Stimulated activated CD8-positive, alpha-beta memory T cell treated with anti-CD3 and anti-CD28 coated beads, Interleukin-4, amount 100 ng/mL, for 4 hours (primary cell): Measurements from ENCODE around the gene EPB41L2.

Source experiments
- DNase-seq, 2 donors: peaks; one replicate each; pipeline ENCODE4 v3.0.0-alpha.2; 2020; ENCODE audit warnings: low read depth in 2 of 2, low spot score in 1 of 2

Gene EPB41L2

DNA sequence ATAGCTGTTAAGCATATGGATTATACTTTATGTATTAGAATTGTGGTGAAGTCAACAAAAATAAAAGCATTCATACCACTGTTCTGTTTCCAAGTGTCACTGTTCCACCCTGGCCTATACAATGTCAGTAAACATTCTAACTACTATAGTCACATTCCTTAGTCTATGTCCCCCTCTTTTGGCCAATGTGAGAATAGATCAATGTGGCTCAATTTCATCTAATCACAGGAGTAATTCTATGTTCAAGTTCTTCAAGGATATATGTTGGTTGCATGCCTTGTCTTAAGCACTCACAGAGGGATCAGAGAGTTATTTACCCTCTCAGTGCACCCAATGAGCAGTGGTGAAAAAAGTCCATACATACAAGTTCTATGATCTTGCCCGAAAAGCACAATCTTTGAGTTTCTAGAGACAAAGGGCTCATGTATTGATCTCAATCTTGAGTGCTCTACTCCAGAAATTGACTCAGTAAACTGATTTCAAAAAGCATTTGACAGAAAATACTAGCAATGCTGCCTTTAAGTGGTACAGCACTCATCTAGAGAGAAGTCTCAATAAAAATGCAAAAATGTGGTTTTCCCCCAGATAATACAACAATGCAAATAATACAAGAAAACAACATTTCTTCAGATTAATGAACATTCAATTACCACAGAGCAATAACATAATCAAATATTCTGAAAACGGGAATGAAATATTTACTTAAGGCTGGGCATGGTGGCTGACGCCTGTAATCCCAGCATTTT lies 219.3 kb downstream of the EPB41L2 start:
- DNase-seq, result no peak

DNA sequence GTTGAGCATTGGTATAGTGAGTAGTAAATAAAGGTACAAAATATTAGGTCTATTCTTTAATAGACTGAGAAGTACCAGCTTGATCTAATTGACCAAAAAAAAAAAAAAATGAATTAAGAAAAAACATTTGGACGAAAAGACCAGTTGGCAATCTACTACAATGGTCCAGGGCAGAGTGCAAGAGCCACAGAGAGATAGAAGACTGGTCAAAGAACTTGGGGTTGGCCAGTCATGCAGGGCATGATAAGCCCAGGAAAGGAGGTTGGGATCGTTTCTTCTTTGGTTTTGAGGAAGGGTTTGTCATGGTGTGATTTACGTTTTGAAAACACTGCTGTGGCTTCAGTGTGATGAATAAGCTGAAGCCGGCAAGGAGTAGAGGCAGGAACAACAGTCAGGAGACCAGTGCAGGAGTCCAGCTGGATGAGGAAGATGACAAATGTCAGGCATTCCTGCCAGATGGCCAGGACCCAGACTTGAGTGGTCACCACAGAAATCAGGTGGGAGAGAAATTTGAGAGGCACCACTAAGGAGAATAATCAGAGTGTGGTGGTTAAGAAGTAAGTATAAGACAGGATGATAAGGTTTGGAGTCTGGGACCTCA lies 221.8 kb downstream of the EPB41L2 start:
- no peak for DNase-seq

GRCh38 chr6:130840050-130840449 lies 223.0 kb downstream of the EPB41L2 start:
- DNase-seq, result no peak

- DNase-seq, result no peak
These were observed 223.7 kb downstream of the EPB41L2 start for GRCh38 chr6:130839379-130839778.

- DNase-seq, result no peak
These were observed 224.1 kb downstream of the EPB41L2 start for GRCh38 chr6:130838951-130839350.

DNA sequence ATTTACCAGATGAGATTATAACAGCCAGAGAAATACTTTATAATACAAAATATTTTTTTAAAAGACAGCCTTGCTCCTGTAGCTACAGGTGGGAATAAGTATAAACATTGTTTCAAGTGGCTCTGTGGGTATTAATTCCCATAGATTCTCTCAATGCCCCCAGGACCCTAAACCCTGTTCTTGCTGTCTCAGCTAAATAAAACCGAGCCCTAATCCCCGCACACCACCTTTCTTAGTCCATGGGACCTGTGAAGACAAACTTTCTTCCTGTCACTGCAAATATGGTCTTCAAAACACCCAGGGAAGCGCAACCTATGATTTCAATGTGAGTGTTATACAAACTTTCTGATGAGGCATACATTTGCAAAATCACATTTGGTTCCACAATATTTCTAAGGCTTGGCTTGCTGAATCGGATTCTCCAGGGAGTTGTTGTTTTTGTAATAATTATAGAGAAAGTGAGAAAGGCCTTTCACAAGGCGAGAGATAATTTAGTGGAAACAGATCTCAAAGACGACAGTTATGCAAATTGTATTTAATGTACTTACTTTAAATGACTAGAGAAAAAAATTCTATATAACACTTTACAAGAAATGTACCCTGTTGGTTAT lies 224.7 kb downstream of the EPB41L2 start:
- DNase-seq, result no peak

- DNase-seq, result no peak
These were observed 226.0 kb downstream of the EPB41L2 start for GRCh38 chr6:130837067-130837466.

GRCh38 chr6:130836055-130836640 lies 226.9 kb downstream of the EPB41L2 start:
- DNase-seq, result no peak

DNA sequence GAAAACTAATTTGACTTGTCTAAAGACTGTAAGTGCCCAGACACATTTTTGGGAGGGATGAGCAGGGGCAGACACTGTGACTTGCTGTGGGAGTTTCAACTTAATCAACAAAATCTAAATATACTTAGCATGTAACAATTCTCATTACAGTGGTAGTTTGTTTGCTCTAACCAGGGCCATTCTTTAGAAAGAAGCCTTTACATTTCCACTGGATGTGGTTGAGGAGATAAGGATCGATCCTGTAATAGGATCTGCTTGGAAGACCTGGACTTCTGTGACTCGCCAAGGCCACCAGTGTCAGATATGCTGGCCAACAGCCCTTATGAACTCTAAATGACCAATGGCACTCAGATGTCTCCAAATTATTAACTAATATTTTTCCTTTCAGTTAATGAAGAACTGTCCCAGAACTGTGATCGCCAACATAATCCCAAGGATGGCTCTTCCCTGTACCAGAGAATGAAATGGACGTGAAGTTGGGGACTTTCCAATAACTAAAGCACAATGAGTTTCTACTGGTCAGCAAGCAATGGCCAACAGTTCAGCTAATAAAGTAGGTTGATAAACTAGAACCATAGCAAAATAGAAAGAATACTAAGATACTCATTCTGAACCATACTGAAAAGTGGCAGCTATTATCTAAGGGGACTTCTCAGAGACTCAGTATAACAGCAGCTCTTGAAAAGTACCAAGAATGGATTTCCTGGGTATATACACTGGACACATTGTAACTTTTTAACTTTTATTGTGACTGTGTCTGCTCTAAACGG lies 228.4 kb downstream of the EPB41L2 start:
- DNase-seq, result no peak

GRCh38 chr6:130833569-130833968 lies 229.5 kb downstream of the EPB41L2 start:
- no peak for DNase-seq

DNA sequence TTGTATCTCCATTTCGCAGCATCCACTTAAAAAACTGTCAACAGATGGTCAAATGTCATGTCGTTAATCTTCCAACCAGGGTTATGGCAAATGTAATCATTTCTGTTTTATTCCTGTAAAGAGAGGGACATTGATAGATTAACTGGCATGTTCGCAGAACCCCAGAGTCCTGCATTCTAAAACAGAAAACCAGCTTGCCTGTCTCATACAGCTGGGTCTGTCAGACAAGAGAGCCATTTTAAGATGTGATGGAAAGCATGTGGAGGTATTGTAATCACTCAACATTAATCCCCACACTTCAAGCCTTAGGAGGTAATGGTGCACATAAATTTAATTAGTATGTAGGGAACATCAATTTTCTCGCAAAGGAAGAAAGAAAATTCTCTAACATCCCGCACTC lies 231.4 kb downstream of the EPB41L2 start:
- DNase-seq, result no peak

DNA sequence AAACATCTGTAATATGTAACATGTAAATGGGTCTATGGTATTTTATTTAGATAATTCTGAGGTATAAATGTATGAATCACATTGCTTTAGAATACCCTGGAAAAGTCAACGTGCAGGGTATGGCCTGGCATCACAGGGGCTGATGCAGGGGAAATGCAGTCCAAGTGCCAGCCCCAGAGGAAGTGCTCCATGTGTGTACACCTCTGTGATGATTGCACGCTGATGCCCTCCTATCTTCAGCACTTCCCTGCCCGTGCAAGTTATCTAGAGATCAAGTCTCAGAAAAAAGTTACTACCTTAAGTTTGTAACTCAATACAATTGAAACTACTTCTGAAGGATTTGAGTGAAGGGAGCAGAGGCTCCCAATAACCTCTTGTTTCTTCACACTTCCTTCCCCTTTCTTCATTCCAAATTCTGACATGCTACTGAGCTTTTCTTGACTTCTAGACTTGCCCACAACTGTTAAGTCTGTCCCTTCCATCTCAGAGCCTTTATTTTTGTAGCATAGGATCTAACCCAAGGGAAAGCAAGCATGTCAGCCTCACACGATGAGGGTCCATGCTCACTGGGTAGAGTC lies 233.6 kb downstream of the EPB41L2 start:
- DNase-seq, result no peak

DNA sequence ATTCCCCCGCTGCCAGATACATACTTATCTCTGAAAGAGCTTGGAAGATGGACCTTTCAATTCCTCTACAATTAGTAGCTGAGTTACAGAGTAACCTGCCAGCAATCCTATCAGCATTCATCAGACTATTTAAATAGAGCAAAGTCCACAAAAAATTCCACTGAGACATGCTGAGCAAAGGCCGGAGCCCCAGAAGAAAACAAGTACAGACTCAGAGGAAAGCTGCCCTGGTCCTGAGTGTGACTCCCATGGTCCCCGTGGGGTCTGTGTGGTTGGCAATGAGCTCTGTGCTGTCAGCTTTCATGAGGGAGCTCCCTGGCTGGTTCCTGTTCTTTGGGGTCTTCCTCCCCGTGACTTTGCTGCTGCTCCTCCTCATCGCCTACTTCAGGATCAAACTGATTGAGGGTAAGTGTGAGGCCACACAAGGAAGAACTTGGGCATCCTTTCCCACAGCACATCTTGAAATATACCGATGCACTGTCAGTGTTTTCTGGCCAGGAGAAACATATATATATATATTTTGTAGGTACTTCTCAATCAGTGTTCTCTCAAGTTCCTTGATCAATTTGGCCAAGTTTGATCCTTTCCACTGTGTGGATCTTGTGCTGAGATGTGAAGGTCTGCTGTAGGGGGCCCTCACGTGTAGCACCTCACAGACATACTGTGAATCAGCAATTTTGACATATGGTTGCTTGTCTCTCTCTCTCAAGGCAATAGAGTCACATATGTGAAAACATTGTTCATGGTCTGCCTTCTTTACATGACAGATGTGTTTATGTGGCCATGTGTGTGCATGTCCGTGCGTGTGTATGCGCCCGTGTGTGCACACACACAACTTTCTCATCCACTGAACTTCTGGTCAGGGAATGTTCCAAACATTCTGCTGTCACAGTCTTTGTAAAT lies 235.5 kb downstream of the EPB41L2 start, which contains the start of gene SMLR1:
Gene SMLR1, plus strand, starts transcription at position 160 of the 903 bp plus-strand sequence. Its CDS starts 8 bp downstream, at position 168.
- DNase-seq, result no peak

GRCh38 chr6:130826442-130827246 lies 236.4 kb downstream of the EPB41L2 start:
- no peak for DNase-seq

DNA sequence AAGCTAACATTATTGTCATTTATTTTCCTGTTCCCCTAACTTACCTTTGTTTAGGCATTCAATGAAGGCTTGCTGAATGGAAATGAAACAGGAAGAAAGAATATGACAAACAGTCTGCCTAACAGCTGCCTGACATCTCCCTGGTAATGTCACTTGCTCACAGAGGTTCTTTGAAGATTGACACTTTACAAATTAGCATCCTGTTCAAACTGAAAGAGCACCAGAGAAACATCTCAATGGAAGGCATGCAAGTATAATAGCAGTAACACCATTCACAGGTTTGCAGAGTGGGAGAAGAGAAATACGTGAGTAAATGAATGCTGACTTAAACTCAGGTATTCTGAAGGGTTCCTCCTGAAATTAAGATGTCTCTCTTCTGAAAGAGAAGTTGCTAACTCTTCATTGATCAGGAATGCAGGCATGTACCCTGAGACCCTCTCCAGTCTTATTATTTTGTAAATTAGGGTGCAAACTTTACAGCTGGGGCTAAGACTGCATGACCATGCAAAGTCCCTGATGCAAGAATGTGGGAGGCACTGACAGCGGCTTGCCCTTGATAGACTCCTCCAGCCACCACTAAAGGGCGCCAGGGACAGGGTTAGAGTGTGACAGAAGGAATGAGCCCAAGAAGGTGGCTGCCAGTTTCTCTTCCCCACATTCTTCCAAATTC lies 237.1 kb downstream of the EPB41L2 start:
- DNase-seq, result no peak

GRCh38 chr6:130824978-130825694 lies 237.9 kb downstream of the EPB41L2 start:
- DNase-seq, result no peak

DNA sequence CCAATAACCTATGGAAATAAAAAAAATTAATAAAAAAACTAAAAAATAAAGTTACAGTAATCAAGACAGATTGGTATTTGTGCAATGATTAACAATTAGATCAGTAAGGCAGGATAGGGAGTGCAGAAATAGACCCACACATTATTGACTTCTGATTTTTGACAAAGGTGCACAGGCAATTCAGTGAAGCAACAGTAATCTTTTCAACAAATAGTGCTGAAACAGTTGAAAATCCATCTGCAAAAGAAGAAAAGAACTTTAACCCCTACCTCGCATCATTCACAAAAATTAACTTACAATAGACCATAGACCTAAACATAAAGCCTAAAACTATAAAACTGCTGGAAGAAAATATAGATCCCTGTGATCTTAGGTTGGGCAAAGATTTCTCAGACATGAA lies 240.3 kb downstream of the EPB41L2 start:
- DNase-seq, result no peak
